ENCODE results near the gene CARD9.

Gene CARD9

DNA sequence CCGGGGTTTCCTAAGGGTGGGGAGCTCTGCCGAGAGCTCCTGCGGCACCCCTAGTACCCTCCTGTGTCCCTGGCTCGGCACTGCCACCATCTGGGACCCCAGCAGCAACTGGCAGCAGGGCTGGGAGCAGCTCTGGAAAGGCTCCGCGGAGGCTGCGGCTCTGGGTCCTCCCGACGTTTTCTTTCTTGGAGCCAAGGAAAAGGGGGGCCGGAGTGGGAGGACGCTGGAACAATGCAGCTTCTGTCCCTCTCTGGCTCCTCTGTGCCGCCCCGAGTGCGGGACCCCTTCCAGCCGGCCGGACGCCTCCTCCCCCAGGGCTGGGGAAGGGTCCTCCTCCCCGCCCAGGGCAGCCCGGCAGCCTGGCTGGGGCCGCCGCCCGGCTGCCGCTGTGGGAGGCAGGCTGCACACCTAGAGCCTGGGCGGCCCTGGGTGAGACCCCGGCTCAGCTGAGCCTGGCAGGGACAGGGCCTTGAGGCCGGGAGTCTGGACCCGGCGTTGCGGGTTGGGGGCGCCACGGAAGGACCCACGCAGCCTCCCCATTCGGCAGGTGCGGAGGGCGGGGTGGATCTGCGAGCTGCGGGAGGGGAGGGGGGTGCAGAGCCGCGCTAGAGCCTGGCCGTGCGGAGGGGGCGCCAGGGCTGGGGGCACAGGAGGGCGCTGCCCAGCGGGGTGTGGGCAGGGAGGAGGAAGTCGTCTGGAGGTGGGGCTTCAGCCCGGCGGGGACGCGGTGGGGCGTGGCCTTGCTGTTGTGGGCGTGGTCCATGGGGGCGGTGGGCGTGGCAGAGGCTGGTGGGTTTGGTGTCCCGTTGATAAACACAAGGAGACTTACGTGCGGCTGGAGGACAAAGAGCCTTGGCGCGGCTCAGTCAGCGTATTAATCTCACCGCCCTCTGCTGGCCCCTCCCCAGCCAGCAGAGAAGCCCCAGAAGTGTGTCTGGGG, 31.0 kb downstream of the CARD9 start (continued):
- TF ChIP-seq, protein P1, sequence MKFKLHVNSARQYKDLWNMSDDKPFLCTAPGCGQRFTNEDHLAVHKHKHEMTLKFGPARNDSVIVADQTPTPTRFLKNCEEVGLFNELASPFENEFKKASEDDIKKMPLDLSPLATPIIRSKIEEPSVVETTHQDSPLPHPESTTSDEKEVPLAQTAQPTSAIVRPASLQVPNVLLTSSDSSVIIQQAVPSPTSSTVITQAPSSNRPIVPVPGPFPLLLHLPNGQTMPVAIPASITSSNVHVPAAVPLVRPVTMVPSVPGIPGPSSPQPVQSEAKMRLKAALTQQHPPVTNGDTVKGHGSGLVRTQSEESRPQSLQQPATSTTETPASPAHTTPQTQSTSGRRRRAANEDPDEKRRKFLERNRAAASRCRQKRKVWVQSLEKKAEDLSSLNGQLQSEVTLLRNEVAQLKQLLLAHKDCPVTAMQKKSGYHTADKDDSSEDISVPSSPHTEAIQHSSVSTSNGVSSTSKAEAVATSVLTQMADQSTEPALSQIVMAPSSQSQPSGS (tag by site-specific recombination; IDR thresholded peaks at IDR 0.05; ENCODE audit: low read depth) = no peak
- TF ChIP-seq ZNF239 (tag by site-specific recombination; IDR thresholded peaks at IDR 0.05) (no peak), KLF7 (tag by site-specific recombination; IDR thresholded peaks at IDR 0.05; ENCODE audit: borderline replicate concordance) (no peak), ZNF266 (tag by site-specific recombination; IDR thresholded peaks at IDR 0.05; ENCODE audit: low read depth) (no peak), ZFHX2 (tag by site-specific recombination; conservative IDR thresholded peaks at IDR 0.05) (peak; percentile 94), KLF16 (tag by site-specific recombination; IDR thresholded peaks at IDR 0.05) (peak; percentile 36; the same call in 1 of the 2 replicates), SP2 (tag by site-specific recombination; IDR thresholded peaks at IDR 0.05) (peak; percentile 81), SP7 (tag by site-specific recombination; IDR thresholded peaks at IDR 0.05) (0 out of 2 replicates have a peak, but pooled peaks have one; percentile 15), KLF1 (tag by site-specific recombination; IDR thresholded peaks at IDR 0.05) (peak; percentile 100), ZNF37A (tag by site-specific recombination; IDR thresholded peaks at IDR 0.05) (no peak), KLF10 (tag by site-specific recombination; IDR thresholded peaks at IDR 0.05) (peak; percentile 88), ZBTB49 (tag by site-specific recombination; IDR thresholded peaks at IDR 0.05; ENCODE audit: low read depth) (no peak), ZNF394 (tag by site-specific recombination; IDR thresholded peaks at IDR 0.05; ENCODE audit: borderline replicate concordance) (no peak), ZNF555 (tag by site-specific recombination; conservative IDR thresholded peaks at IDR 0.05) (no peak), ZNF48 (tag by site-specific recombination; IDR thresholded peaks at IDR 0.05) (no peak), ZNF768 (tag by site-specific recombination; IDR thresholded peaks at IDR 0.05) (0 out of 2 replicates have a peak, but pooled peaks have one; percentile 3), KLF9 (tag by site-specific recombination; IDR thresholded peaks at IDR 0.05; ENCODE audit: low read depth) (peak; percentile 100), KLF17 (tag by site-specific recombination; IDR thresholded peaks at IDR 0.05) (peak; percentile 39; the same call in 1 of the 2 replicates), ZNF138 (tag by site-specific recombination; IDR thresholded peaks at IDR 0.05; ENCODE audit: borderline replicate concordance) (no peak)
- TF ChIP-seq, protein P2, sequence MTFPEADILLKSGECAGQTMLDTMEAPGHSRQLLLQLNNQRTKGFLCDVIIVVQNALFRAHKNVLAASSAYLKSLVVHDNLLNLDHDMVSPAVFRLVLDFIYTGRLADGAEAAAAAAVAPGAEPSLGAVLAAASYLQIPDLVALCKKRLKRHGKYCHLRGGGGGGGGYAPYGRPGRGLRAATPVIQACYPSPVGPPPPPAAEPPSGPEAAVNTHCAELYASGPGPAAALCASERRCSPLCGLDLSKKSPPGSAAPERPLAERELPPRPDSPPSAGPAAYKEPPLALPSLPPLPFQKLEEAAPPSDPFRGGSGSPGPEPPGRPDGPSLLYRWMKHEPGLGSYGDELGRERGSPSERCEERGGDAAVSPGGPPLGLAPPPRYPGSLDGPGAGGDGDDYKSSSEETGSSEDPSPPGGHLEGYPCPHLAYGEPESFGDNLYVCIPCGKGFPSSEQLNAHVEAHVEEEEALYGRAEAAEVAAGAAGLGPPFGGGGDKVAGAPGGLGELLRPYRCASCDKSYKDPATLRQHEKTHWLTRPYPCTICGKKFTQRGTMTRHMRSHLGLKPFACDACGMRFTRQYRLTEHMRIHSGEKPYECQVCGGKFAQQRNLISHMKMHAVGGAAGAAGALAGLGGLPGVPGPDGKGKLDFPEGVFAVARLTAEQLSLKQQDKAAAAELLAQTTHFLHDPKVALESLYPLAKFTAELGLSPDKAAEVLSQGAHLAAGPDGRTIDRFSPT (tag by site-specific recombination; IDR thresholded peaks at IDR 0.05) = peak; percentile 92
- TF ChIP-seq, protein P3, sequence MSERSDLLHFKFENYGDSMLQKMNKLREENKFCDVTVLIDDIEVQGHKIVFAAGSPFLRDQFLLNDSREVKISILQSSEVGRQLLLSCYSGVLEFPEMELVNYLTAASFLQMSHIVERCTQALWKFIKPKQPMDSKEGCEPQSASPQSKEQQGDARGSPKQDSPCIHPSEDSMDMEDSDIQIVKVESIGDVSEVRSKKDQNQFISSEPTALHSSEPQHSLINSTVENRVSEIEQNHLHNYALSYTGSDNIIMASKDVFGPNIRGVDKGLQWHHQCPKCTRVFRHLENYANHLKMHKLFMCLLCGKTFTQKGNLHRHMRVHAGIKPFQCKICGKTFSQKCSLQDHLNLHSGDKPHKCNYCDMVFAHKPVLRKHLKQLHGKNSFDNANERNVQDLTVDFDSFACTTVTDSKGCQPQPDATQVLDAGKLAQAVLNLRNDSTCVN (tag by site-specific recombination; optimal IDR thresholded peaks at IDR 0.05) = peak; percentile 38
- TF ChIP-seq, protein P4, sequence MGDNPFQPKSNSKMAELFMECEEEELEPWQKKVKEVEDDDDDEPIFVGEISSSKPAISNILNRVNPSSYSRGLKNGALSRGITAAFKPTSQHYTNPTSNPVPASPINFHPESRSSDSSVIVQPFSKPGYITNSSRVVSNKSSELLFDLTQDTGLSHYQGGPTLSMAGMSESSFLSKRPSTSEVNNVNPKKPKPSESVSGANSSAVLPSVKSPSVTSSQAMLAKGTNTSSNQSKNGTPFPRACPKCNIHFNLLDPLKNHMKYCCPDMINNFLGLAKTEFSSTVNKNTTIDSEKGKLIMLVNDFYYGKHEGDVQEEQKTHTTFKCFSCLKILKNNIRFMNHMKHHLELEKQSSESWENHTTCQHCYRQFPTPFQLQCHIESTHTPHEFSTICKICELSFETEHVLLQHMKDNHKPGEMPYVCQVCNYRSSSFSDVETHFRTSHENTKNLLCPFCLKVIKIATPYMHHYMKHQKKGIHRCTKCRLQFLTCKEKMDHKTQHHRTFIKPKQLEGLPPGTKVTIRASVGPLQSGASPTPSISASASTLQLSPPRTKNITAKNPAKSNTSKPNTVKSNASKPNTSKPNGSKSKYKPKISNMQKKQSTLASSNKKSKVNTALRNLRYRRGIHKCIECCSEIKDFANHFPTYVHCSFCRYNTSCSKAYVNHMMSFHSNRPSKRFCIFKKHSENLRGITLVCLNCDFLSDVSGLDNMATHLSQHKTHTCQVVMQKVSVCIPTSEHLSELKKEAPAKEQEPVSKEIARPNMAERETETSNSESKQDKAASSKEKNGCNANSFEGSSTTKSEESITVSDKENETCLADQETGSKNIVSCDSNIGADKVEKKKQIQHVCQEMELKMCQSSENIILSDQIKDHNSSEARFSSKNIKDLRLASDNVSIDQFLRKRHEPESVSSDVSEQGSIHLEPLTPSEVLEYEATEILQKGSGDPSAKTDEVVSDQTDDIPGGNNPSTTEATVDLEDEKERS (tag by site-specific recombination; IDR thresholded peaks at IDR 0.05) = no peak
- TF ChIP-seq, protein P5, sequence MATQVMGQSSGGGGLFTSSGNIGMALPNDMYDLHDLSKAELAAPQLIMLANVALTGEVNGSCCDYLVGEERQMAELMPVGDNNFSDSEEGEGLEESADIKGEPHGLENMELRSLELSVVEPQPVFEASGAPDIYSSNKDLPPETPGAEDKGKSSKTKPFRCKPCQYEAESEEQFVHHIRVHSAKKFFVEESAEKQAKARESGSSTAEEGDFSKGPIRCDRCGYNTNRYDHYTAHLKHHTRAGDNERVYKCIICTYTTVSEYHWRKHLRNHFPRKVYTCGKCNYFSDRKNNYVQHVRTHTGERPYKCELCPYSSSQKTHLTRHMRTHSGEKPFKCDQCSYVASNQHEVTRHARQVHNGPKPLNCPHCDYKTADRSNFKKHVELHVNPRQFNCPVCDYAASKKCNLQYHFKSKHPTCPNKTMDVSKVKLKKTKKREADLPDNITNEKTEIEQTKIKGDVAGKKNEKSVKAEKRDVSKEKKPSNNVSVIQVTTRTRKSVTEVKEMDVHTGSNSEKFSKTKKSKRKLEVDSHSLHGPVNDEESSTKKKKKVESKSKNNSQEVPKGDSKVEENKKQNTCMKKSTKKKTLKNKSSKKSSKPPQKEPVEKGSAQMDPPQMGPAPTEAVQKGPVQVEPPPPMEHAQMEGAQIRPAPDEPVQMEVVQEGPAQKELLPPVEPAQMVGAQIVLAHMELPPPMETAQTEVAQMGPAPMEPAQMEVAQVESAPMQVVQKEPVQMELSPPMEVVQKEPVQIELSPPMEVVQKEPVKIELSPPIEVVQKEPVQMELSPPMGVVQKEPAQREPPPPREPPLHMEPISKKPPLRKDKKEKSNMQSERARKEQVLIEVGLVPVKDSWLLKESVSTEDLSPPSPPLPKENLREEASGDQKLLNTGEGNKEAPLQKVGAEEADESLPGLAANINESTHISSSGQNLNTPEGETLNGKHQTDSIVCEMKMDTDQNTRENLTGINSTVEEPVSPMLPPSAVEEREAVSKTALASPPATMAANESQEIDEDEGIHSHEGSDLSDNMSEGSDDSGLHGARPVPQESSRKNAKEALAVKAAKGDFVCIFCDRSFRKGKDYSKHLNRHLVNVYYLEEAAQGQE (tag by site-specific recombination; IDR thresholded peaks at IDR 0.05) = no peak

Data from HEK293 (cell line).